Activated CD4-positive, alpha-beta T cell treated with anti-CD3 and anti-CD28 coated beads, Interleukin-10, Interleukin-2, amounts not matched to agents 100 ng/mL and 50 ng/mL, durations not matched to agents 16 hours and 8 hours (primary cell): Measurements from ENCODE around the gene BCR.

Experiments used
- DNase-seq: peaks from one replicate; pipeline ENCODE4 v3.0.0-alpha.2; 2020

Gene BCR

DNA sequence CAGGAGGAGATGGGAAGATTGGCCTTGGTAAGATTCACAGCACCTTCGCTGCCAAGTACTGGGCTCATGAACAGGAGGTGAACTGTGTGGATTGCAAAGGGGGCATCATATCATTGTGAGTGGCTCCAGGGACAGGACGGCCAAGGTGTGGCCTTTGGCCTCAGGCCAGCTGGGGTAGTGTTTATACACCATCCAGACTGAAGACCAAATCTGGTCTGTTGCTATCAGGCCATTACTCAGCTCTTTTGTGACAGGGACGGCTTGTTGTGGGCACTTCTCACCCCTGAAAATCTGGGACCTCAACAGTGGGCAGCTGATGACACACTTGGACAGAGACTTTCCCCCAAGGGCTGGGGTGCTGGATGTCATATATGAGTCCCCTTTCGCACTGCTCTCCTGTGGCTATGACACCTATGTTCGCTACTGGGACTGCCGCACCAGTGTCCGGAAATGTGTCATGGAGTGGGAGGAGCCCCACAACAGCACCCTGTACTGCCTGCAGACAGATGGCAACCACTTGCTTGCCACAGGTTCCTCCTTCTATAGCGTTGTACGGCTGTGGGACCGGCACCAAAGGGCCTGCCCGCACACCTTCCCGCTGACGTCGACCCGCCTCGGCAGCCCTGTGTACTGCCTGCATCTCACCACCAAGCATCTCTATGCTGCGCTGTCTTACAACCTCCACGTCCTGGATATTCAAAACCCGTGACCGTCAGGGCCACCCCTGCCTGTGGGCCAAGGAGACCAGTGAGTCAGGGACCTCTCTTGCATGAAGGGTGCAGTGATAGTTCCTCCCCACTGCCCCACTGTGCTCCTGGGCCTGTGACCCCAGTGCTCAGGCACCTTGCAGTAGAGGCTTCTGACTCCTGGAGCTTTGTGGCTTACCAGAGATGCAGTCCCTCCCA lies 83.6 kb downstream of the BCR start:
- DNase-seq: peak; percentile 47

DNA sequence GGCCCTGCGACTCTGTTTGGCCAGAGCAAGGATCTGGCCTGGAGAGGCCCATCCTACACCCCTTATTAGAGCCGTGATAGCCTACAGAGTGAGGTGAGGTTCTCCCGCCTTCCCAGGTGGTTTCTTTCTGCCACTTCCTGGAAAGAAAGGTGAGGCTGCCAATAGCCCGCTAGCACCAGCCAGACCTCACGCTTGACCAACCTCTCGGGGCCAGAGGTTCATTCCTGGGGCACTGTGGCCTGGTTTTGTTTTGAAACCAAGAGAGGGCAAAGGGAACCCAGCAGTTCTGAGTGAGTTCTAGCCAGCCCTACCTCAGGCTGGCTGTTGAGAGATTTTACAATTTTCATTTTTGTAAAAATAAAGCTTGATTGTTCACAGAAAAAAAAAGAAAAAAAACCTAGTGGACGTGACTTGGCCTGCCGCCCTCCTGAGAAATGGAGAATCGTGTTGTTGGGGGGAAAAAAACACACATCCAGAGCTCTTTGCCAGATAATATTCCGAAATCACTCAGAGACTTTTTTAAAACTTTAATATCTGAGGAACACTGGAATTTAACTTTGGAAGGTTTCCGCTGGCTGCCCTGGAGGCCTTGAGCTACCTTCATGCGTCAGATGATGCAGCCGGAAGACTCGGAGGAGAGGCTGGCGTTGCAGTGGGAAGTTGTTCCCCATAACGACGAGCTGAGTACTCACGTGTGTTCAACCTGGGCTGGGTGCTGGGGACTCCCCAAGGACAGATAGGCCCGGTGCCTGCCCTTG lies 84.5 kb downstream of the BCR start:
- no peak for DNase-seq

DNA sequence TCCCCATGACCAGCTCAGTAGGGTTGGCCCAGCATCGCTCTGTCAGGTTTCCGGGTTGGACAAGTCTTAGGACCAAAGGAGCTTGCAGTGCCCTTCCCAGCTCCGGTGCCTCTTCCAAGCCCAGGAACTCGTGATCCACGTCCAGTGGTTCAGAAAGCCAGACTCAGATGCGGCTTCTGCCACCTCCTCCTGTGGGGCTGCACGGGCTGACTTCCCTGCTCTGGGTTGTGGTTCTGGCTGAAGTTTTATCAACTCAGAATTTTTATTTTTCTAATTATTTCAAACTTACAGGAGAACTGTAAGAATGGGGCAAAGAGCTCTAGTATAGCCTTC lies 85.0 kb downstream of the BCR start:
- no peak for DNase-seq

DNA sequence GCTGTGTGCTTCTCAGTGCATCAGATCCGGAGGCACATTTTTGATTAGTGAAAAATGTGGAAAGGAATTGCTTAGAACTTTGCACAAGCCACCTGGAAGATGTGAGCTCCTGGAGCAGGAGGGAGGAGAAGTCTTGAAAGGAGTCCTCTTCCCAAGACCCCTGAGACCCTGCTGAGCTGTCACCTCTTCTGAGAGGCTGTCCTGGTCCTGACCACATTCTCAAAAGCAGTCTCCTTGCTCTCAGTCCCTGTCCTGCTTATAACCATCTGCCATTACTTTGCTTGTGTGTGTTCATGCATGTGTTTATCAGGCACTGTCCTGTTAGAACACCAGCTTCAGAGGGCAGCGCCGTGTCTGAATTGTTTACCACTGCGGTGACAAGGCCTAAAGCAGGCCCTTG lies 86.5 kb downstream of the BCR start:
- DNase-seq: no peak

DNA sequence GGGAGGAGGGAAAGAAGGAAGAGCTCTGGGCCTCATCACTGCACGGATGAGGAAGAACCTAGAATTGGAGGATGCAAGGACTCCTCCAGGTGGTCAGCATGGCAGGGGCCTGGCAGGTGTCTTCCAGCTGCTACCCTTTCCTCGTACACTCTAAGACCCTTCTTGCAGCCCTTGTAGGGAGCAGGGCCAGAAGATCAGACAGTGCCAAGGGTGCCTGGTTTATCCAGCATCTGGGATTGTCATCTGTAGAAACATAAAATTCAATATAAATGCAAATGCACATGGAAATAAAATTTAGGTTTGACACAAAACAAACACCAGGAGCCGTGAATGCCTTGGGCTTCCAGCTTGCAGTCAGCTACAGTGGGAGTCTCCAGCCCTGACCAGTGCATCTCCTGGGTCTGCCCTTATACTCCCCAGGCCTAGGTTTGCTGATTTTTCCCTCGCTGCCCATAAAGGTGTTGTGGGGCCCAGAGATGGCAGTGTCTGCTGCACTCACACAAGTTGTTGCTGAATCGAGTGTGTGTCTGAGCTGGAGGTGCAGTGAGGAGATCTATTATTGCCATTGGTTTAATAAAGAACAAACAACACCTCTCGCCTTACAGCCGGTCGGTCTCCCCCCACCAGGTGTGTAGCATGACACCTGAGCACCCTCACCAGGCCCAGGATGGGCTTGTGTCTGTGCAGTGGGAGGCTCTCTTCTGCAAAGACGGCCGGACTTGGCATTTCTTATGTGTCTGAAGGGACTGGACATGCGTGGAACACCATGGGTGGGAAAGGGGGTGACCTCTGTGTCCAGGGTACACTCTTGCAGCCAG lies 87.1 kb downstream of the BCR start:
- DNase-seq: no peak

DNA sequence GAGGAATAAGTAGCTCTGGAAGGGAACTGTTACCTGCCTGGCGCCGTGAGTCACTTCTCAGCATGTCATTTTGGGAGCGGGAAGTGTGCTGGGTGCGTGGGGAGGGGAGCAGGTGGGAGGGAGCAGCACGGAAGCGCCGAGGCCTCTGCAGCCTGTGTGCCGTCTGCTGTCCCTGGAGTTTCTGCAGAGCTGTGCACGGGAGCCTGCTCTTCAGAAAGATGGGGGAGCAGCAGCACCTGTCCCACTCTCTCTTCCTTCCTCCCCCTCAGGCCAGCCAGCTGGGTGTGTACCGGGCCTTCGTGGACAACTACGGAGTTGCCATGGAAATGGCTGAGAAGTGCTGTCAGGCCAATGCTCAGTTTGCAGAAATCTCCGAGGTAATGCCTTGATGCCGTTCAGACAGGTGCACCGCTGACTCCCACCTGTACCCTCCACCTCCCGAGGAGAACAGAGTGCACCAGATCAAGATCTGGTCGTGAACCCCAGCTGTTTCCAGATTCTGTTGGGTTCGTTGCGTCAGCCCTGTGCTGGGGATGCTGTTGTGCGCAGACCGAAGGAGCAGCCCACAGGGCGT lies 87.9 kb downstream of the BCR start:
- DNase-seq: no peak

DNA sequence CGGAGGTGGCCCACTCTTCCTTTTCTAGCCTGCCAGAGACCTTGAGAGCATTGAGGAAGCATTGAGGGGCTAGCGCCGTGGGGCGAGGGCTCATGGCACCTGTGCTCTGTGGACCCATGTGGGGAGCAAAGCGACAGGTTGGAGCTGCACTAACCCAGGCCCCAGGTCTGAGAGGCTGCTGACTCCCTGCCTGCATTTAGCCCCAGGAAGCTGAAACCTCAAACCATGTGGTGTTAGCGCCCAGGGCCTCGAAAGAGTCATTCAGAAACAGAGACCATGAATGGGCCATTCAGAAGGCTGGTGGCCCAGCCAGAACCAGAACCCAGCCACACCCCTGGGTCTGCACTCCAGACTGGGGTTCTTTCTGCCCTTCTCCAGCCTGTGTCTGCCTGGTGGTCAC lies 88.6 kb downstream of the BCR start:
- peak; percentile 41 for DNase-seq

DNA sequence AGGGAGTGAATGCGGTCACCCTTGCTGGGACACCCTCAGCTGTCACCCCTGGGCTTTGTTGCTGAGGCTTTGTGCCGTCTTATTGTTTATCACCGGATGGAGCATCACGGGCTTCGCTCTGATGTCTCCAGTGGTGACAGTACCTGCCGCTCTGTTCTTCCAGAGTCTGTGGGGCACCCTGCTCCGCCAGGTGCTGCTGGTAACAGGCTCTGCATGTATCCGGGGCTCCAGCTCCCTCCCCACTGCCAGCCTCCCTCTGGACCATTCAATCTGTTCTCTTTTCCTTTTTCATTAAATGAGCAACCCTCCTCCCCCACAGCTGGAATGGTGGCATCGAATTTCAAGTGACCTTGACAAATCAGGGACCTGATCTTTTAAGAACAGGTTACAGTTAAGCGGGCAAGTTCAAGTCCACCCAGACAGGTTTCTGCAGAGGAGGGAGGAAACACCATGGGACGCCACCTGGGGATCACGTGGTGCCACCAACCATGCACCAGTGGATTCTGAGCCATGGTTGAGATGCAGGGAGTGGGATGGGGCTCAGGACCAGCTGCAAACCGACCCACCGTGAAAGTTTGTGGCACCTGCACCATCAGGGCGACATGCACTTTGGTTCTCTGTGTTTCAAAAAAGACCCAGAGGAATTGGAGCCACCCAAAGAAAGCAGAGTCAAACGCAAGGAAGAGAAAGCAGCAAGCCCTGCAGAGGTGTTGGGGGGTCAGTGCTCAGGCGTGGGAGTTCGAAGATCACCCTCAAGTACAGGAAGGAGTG lies 89.3 kb downstream of the BCR start:
- DNase-seq: no peak

DNA sequence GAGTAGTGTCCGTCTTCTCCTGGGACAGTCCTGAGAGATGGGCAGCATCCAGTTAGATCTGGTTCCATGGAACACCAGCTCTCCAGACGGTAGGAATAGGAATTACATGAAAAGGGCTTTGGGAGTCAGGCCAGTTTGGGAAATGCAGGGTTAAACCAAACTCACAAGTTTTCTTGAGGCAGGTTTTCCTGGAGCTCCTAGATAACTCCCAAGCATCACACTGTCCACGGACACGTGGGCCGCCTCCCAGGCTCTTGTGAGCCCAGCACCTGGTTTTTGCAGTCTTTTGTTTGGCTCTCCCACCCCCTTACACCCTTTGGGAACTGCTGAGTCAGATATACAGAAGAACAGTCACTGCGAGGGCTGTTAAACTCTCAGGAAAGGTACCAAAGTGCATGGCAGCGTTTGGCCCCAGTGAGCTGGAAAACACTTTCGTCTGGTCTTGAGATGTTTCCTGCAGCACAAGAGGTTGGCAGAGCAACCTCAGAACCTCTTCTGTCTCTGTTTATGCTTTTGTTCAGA lies 90.0 kb downstream of the BCR start:
- DNase-seq: no peak

DNA sequence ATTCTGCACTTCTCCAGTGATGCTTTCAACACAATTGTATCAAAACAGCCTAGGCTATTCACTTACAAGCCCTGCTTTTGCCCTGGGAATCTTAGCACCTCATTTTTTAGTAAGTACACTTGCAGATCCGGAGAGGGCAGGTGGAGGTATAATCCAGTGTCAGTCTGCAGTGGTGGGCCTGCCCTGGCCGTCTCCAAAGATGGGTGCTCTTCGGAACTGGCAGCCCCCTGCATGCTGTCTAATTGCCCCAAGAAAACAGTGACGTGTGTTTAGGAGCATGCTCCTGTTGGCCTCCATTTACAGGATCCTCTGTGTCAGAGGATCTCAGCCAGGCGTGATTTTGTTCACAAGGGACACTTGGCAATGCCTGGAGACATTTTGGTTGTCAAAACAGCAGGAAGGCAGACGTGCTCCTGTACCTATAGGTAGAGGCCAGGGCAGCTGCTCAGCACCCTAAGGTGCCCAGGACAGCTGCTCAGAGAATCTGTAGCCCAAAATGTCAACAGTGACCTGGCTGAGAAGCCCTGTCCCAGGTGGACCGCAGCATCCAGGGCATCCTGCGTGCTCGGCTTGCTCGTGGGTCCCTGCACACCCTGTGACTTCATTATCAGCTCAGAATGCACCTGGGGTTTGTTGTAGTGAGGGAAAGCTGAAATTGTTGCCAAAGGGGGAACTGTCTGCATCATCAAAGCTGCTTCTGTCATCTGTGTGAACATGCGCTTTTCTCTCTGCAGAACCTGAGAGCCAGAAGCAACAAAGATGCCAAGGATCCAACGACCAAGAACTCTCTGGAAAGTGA lies 90.7 kb downstream of the BCR start:
- no peak for DNase-seq

DNA sequence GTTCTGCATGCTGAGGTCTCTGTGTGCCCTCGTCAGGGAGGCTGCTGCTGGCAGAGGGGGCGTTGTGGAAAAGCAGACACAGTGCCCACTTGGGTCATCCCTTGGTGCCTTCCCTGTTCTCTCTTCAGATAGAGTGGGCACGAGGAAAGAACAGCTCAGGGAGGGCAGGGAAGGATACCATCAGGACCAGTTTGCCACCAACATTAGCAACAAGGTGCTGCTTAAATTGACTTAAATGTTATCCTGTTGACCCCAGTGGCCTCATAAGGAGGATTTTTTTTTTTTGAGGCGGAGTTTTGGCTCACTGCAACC lies 91.2 kb downstream of the BCR start:
- no peak for DNase-seq

DNA sequence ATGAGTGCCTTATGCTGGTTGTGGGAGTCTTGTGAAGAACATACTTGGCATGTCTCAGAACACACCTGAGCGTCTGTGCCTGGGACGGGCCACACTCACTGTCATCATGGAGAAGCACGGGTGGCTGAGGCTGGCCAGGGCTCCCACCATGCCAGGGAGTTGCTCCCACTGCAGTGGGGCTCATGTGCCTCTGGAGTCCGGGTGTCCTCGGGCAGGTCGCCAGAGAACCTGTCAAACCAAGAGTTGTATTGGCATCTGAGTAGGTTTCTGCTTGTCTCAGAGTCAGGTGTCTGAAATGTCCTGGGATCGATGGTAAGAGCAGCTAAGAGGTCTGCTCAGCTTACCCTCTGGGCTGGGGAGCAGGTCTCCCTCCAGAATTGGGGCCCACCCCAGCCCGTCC lies 92.1 kb downstream of the BCR start:
- no peak for DNase-seq

DNA sequence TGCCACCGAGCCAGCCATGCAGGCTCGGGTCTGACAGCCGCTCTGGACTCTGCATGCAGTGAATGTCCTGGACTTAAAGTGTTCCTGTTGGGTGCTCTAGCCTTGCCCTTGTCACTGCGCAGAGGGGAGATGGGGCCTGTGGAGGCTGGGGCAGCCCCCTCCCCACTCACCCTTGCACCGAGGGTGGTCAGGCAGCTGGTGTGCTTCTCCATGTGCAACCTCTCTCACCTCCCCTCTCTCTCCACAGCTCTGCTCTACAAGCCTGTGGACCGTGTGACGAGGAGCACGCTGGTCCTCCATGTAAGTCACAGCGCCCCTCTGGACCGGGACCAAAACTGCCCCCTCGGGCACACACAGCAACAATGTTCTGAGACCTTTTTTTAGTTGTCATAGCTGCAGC lies 92.5 kb downstream of the BCR start:
- no peak for DNase-seq

DNA sequence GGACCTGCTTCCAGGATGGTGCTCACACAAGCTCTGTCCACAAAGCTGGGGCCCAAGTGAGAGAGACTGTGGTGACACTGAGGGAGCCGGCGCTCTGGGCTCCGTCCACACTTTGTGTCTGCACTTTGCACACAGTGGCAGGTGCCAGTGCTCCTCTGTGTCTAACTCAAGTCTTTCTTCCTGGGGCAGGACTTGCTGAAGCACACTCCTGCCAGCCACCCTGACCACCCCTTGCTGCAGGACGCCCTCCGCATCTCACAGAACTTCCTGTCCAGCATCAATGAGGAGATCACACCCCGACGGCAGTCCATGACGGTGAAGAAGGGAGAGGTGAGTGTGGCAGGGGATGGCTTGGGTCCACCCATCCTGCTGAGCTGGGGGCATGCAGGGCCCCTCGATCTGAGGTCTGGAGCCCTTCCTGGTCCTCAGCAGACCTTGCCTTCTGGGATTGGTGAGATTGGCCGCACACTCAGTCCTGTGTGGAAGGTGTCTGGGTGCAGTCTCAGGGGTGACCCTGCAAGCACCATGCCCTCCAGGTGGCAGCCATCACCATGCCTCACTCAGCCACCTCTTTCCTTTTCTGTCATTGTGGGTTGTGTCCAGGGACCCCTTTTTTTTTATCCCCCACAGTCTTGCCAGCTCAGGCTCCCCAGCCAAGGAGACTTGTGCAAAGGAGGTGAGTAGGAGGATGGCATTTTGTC lies 93.3 kb downstream of the BCR start:
- DNase-seq: no peak

DNA sequence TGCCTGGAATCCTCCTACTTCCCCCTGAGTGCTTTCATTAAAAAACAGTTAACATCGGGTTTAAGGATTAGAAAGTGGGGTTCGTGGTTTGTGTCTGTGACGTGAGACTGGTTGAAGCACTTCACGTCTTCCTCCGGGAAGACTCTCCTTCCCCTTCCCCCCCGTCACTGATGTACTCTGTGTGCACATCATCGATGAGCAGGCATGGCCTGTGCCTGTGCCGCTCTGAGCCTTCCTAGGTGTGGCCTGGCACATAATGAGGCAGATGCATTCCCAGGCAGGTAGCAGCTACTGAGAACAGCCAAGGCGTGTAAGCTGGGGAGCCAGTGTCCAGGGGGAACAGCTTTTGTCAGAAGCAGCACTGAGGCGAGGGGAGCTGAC lies 93.8 kb downstream of the BCR start:
- no peak for DNase-seq

DNA sequence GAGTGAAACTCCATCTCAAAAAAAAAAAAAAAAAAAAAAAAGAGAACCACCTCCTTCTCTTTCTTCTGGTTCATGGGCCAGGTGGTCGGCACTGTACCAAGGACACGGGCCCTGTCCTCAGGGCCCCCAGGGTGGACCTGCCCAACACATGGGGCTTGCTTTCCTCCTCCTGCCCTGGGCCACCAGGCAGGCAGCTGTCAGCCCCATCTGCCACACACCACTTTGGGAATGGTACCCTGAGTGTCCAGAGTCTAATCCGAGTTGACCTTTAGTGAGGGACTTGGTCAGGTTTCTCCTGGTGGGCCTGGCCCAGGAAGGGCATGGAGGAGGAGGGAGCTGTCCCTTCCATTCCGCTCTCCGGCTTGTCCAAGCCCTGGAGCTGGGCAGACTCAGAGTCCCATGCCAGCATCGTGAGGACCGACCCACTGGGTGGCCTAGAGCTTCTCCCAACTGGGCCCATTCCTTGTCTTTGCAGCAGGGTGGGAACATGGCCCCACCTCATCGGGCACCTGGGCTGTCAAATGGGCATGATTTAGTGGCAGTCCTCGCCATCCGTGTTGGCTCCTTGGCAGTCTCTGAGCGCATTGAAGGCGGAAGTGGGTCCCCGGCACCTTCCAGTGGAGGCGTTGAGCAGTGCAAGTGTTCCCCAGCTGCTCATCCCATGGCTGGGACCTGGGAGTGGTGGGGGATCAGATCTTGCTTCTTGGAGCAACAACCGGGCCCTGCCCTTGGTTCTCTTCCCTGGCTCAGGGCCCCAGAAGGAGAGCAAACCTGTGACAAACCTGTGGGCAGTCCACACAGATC lies 94.8 kb downstream of the BCR start:
- no peak for DNase-seq

DNA sequence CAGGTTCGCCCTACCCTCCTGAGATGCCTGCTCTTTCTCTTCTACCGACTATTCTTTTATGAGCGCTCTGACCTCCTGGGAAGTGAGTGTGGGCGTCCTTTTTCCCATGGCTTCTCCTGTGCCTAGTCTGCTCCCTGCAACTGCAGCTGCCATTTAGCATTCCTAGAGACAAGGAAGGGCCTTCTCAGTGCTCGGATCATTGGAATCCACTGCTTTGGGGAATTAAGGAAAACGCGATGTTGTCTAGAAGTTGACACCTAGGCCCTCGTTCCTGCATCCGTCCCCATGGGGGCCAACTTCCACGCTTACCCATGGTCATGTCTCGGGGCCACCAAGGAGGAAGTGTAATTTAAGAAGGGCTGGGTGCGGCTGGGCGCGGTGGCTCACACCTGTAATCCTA lies 95.4 kb downstream of the BCR start:
- DNase-seq: no peak

DNA sequence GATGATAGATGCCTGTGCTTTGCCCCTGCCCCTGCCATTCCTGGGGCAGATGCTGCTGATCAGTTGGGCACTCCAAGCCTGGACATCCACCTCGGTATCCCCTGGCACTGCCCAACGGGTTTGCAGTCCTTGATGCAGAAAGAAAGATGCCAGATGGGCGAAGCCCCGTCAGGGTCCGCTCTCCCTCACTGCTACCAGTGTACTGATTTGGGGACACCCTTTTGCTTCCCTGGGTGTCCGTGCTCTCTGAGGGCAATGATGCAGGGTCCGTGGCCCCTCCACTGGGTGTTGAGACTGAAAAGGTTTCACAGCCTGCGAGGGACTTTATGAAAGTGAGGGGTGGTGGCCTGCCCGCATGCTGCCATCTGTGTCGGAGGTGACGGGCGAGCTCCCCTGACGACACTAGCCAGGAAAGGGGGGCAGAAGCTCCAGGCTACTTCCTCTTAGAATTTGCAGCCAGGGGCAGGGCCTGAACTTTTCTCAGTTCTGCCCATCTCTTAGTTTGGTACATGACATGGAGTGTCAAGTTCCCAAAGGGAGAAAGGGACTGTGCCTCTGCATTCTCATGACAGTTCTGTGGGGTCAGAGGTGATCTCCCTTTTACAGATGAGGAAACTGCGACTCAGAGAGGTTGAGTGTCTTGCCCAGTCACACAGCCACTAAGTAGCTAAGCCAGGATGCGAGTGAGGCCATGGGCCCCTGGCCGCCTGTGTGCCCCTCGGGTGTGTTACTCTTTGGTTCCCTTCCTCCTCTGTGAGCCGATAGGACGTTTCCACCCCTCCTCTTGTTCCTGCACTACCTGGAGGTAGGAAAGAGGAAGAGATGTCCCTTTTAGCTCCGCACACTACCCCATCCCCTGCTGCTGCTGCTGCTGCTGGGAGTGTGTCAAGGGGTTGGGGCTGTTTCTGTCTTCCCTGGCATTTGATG lies 96.6 kb downstream of the BCR start:
- no peak for DNase-seq
